ENCODE data around the gene B4GALT1. TPM values are rescaled to one million over a fixed set of nuclear protein-coding genes. Genes with fewer than 3 reads are reported as not detected.
A peak's percentile ranks its signal among the peaks of the same experiment; 100 is the strongest.

The B4GALT1 gene
- total RNA-seq, 1 donor from 2014 or later, result 100 TPM

DNA sequence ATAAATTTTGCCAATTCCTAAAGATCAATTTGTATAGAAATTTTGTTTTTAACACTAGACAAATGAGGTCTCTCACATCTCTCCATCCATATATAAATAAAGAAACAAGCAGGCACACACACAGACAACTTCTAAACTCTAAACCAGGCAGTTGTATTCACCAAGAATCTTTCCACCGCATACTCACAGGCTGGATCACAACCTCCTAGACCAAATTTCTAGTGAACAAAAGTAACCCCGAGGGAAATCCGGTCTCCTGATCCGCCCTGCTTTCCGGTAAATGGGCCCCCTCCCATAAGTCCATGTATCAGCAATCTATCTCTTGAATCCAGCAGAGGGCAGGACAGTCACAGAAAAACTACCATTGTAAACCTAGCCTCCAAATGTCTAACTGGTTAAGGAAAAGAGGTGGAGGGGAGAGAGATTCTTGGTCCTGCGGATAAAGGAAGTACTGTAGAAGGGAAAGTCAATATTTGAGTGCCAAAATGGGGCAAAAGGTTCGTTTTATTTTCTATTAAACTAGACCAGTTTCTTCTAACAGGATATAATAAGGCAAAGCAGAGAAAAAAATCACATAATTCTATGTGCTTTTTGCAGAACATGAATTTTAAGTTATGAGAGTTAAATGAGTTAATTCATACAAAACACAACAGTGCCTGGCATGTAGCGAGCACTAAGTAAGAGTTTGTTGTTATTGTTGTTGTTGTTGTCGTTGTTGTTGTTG is 85.8 kb downstream of the B4GALT1 start:
- H3K27ac ChIP-seq, result peak overlapping the region; percentile 62 to 69
- no peaks in the 10 kb centered on the region for H3K9me3 ChIP-seq
- intact Hi-C loops (cut with DNase I), result loop anchor here (1.0 to 2.0 kb wide), 2 partner anchors 86 to 144 kb away; partner anchors contain the start of gene B4GALT1
- peak in 1 of 2 donors; percentile 88 for DNase-seq (ENCODE audit: low spot score in 2 of 2)
- no peaks in the 10 kb centered on the region for H3K27me3 ChIP-seq
- TF ChIP-seq, protein P1, sequence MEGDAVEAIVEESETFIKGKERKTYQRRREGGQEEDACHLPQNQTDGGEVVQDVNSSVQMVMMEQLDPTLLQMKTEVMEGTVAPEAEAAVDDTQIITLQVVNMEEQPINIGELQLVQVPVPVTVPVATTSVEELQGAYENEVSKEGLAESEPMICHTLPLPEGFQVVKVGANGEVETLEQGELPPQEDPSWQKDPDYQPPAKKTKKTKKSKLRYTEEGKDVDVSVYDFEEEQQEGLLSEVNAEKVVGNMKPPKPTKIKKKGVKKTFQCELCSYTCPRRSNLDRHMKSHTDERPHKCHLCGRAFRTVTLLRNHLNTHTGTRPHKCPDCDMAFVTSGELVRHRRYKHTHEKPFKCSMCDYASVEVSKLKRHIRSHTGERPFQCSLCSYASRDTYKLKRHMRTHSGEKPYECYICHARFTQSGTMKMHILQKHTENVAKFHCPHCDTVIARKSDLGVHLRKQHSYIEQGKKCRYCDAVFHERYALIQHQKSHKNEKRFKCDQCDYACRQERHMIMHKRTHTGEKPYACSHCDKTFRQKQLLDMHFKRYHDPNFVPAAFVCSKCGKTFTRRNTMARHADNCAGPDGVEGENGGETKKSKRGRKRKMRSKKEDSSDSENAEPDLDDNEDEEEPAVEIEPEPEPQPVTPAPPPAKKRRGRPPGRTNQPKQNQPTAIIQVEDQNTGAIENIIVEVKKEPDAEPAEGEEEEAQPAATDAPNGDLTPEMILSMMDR (IDR thresholded peaks at IDR 0.05), result peak; percentile 62 to 86 (median 77)
- H3K4me3 ChIP-seq, result no peak overlapping the region
- peaks cover 12 to 14% of the 10 kb centered on the region in 2 donors for H3K4me1 ChIP-seq
- no peaks in the 10 kb centered on the region for H3K36me3 ChIP-seq

DNA sequence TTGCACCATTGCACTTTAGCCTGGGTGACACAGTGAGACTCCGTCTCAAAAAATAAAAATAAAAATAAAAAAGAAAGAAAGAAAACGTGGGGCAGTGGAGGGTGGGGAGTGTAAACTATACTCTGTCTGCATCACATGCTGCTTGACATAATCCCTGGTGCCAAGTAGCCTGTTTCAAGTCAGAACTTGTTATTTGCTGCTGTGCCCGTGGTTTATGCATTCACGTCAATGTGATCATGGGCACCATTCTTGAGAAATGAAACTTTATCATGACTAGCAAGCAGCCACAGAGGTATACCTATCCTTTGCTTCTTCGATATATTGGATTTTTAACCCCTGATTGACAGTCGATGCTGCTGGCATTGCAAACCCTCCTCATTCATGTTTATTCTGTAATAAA is 86.6 kb downstream of the B4GALT1 start:
- Histone ChIP-seq H3K9me3 (no peaks in the 10 kb centered on the region), H3K4me1 (peaks cover 12 to 18% of the 10 kb centered on the region in 2 donors), H3K36me3 (no peaks in the 10 kb centered on the region), H3K4me3 (no peak overlapping the region), H3K27ac (peak overlapping the region; percentile 62 to 69), H3K27me3 (no peaks in the 10 kb centered on the region)
- TF ChIP-seq, protein P1 (IDR thresholded peaks at IDR 0.05), result no peak
- intact Hi-C loops (cut with DNase I), result loop anchor here (2.0 kb wide), 1 partner anchor 86 kb away; the partner anchor contains the start of gene B4GALT1
- DNase-seq (ENCODE audit: low spot score in 2 of 2), result no peak

DNA sequence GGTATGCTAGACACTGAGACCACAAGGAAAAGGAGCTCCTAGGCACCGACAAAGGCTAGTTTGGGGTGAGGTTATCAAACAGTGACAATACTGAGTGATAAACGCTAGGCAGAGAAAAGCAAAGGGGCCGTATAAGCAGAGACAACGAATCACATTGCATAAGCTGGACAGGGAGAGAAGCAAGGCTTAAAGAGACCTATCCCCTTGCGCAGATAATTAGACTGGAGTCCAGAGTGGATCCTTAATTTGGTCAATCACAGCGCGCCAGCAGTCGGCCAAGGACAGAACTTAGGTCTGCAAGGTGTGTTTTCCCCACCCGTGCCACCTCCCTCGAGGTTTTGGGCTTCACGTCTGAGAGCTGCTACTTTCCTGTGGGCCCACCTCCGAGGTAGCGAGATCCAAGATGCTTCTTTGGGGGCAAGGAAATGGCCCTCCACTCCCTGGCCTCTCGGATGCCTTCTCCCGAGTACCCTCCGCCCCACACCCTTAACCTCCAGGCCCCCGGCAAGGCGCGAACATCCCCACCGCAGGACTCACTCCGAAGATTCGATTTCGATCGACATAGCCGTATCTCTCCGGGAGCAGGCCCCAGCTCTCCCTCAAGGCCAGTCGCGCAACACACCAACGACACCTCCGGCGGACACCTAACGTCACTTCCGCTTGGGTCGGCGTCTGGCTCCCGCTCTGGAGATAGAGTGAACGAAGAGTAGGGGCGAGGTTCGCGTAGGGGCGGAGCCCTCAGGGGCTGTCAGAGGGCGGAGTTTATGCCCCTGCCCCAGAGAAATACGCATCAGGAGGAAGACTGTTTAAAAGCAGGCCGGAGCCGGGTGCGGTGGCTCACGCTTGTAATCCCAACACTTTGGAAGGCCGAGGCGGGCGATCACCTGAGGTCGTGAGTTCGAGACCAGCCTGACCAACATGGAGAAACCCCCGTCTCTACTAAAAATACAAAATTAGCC is 90.8 kb downstream of the B4GALT1 start, which contains the start of gene SMU1:
TSS of gene SMU1 (minus strand) at position 629 of the 959 bp plus-strand sequence. CDS start at position 563, 66 bp downstream.
- Histone ChIP-seq H3K4me3 (peak within 1 kb of the TSS; percentile 83 to 94), H3K4me1 (peaks cover 0 to 10% of the 10 kb centered on the region in 2 donors), H3K27me3 (no peaks in the 10 kb centered on the region), H3K9me3 (no peaks in the 10 kb centered on the region), H3K36me3 (peaks cover 13 to 27% of the 10 kb centered on the region in 2 donors), H3K27ac (peak within 1 kb of the TSS; percentile 94 to 97)
- TF ChIP-seq, protein P1 (IDR thresholded peaks at IDR 0.05), result no peak
- DNase-seq (ENCODE audit: low spot score in 2 of 2), result peak; percentile 94 to 99
- intact Hi-C loops (cut with DNase I), result loop anchor here (1.0 to 5.0 kb wide), 3 partner anchors 32 to 188 kb away; partner anchors contain the start of genes BAG1 and DNAJA1

DNA sequence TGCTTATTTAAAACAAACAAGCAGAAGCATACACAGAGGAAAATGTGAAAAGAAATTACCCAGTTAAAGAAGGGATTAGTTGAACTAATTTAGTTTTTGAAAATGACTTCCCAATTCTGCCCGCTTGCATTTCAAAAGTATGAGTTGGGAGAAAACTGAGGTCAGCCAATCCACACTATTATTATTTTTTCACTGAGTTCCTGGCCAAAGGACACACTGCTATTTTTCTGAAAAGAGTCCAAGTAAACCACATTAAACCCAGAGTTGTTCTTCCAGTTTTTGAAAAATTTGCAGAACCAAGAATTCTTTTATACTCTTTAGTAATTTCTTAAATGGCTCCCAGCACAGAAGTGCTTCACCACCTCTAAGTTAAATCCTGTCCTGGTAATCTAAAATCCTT is 98.1 kb downstream of the B4GALT1 start:
- Histone ChIP-seq H3K27me3 (no peaks in the 10 kb centered on the region), H3K27ac (peak overlapping the region; percentile 55 to 70), H3K4me3 (no peak overlapping the region), H3K36me3 (peaks cover 53 to 76% of the 10 kb centered on the region in 2 donors), H3K4me1 (peaks cover 6 to 16% of the 10 kb centered on the region in 2 donors), H3K9me3 (no peaks in the 10 kb centered on the region)
- intact Hi-C loops (cut with DNase I), result no loop called here
- no peak for DNase-seq (ENCODE audit: low spot score in 2 of 2)
- TF ChIP-seq, protein P1 (IDR thresholded peaks at IDR 0.05), result no peak

Data from ascending aorta (tissue), 2 donors.